Peyer's patch (tissue), 4 donors: Measurements from ENCODE around the gene NFIB.

ENCODE experiments used
- POLR2A ChIP-seq, 2 donors: fragments of 450-650 bp; IDR thresholded peaks; one replicate each; pipeline ENCODE4 v1.5.1; 2017; ENCODE audit warnings: antibody characterized with exemption in 2 of 2, mild to moderate bottlenecking in 2 of 2, moderate library complexity in 2 of 2
- TF ChIP-seq, protein P1 (sequence below), 6 experiments: fragments of 450-650 bp in 4 of 6; fragments of 200-600 bp in 2 of 6; sonication (generic) in 1 of 6; IDR thresholded peaks; one replicate each; pipeline ENCODE4 v1.5.1; 2017 to 2019; ENCODE audit warnings: antibody characterized with exemption in 6 of 6, mild to moderate bottlenecking in 3 of 6, moderate library complexity in 1 of 6

GRCh38 chr9:14340994-14341393, 27.1 kb upstream of the NFIB start:
- TF ChIP-seq, protein P1, sequence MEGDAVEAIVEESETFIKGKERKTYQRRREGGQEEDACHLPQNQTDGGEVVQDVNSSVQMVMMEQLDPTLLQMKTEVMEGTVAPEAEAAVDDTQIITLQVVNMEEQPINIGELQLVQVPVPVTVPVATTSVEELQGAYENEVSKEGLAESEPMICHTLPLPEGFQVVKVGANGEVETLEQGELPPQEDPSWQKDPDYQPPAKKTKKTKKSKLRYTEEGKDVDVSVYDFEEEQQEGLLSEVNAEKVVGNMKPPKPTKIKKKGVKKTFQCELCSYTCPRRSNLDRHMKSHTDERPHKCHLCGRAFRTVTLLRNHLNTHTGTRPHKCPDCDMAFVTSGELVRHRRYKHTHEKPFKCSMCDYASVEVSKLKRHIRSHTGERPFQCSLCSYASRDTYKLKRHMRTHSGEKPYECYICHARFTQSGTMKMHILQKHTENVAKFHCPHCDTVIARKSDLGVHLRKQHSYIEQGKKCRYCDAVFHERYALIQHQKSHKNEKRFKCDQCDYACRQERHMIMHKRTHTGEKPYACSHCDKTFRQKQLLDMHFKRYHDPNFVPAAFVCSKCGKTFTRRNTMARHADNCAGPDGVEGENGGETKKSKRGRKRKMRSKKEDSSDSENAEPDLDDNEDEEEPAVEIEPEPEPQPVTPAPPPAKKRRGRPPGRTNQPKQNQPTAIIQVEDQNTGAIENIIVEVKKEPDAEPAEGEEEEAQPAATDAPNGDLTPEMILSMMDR (IDR thresholded peaks at IDR 0.05) = no peak
- no peak for TF ChIP-seq POLR2A (IDR thresholded peaks at IDR 0.05)
